ENCODE measurements around the gene OR5K1. TPM values are rescaled to one million over a fixed set of nuclear protein-coding genes. Genes with fewer than 3 reads are reported as not detected.

OR5K1 gene
- not detected for total RNA-seq
- long read RNA-seq: 0 reads

- no peaks in the 10 kb centered on the region for H3K4me1 ChIP-seq
- TF ChIP-seq, protein P1, sequence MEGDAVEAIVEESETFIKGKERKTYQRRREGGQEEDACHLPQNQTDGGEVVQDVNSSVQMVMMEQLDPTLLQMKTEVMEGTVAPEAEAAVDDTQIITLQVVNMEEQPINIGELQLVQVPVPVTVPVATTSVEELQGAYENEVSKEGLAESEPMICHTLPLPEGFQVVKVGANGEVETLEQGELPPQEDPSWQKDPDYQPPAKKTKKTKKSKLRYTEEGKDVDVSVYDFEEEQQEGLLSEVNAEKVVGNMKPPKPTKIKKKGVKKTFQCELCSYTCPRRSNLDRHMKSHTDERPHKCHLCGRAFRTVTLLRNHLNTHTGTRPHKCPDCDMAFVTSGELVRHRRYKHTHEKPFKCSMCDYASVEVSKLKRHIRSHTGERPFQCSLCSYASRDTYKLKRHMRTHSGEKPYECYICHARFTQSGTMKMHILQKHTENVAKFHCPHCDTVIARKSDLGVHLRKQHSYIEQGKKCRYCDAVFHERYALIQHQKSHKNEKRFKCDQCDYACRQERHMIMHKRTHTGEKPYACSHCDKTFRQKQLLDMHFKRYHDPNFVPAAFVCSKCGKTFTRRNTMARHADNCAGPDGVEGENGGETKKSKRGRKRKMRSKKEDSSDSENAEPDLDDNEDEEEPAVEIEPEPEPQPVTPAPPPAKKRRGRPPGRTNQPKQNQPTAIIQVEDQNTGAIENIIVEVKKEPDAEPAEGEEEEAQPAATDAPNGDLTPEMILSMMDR (IDR thresholded peaks at IDR 0.05): no peak
- DNase-seq: no peak
- H3K4me3 ChIP-seq: no peak within 1 kb of the TSS
- ATAC-seq: no peak
- H3K9me3 ChIP-seq: no peaks in the 10 kb centered on the region
- intact Hi-C loops (cut with DNase I): no loop called here
- H3K27me3 ChIP-seq (ENCODE audit: low read depth): no peaks in the 10 kb centered on the region
- H3K27ac ChIP-seq: no peak within 1 kb of the TSS
- H3K36me3 ChIP-seq: no peaks in the 10 kb centered on the region
Measured at GRCh38 chr3:98462901-98463300, at the start of gene OR5K1. OR5K1 (plus strand) TSS chr3:98463201; CDS start chr3:98469577, 6,376 bp downstream.

DNA sequence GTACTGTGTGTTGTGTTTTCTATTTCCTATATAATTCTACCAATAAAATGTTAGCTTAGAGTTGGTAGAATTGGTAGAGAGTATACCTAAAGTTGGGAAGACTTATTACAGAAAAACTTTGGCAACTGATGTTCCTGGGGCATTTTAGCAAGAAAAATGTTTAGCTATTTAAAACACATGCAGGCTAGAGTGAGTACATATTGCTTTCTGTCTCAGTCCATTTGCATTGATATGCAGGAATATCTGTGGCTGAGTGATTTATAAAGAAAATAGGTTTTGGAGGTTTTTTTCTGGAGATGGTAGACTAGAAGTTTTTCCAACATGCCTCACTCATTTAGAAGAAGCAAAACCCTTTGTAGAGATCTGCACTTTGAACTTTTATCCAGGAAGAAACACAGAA lies 30.4 kb upstream of the OR5K1 start:
- no peak for DNase-seq
- H3K27ac ChIP-seq: no peak overlapping the region
- H3K4me3 ChIP-seq: no peak overlapping the region
- TF ChIP-seq, protein P1 (IDR thresholded peaks at IDR 0.05): no peak
- H3K36me3 ChIP-seq: no peaks in the 10 kb centered on the region
- no peaks in the 10 kb centered on the region for H3K27me3 ChIP-seq (ENCODE audit: low read depth)
- intact Hi-C loops (cut with DNase I): no loop called here
- peaks cover 24% of the 10 kb centered on the region for H3K9me3 ChIP-seq
- no peak for ATAC-seq
- H3K4me1 ChIP-seq: no peaks in the 10 kb centered on the region

DNA sequence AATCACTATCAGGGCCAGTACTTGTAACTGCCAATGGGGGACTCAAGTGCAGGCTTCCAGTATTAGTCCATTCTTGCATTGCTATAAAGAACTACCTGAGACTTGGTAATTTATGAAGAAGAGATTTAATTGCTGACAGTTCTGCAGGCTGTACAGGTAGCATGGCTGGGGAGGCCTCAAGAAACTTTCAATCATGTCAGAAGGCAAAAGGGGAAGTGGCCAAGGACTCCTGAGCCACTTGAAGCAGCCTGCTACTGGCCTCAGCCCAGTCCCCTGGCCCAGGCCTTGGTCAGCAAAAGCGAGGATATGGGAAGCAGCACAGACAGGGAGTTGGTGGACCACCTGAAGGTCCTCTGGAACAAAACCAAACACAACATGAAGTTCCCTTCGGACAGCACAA lies 29.2 kb upstream of the OR5K1 start:
- Histone ChIP-seq H3K4me1 (no peaks in the 10 kb centered on the region), H3K36me3 (no peaks in the 10 kb centered on the region), H3K27ac (no peak overlapping the region), H3K27me3 (ENCODE audit: low read depth) (no peaks in the 10 kb centered on the region), H3K9me3 (peaks cover 14% of the 10 kb centered on the region), H3K4me3 (no peak overlapping the region)
- TF ChIP-seq, protein P1 (IDR thresholded peaks at IDR 0.05): no peak
- ATAC-seq (no peak), DNase-seq (no peak)
- intact Hi-C loops (cut with DNase I): no loop called here

DNA sequence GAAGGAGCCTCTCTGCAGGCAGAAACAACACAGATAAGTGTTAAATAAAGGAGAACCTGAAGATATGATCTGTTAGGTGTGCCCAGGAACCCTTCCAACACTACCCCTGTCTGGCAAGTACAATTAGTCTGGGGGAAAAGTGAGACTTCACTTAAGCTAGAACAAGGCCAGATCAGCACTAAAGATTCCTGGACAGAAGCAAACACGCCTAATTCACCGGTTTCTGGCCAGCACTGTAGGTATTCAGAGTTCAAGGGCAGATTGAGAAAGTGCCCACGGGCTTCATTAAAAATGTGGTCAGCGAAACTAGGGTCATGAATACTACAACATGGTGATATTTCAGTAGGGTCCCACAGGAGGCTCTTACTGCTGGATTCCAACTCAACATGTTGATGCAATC lies 28.6 kb upstream of the OR5K1 start:
- Histone ChIP-seq H3K9me3 (peaks cover 8% of the 10 kb centered on the region), H3K27me3 (ENCODE audit: low read depth) (no peaks in the 10 kb centered on the region), H3K4me1 (no peaks in the 10 kb centered on the region), H3K4me3 (no peak overlapping the region), H3K36me3 (no peaks in the 10 kb centered on the region), H3K27ac (no peak overlapping the region)
- TF ChIP-seq, protein P1 (IDR thresholded peaks at IDR 0.05): no peak
- DNase-seq (no peak), ATAC-seq (no peak)
- intact Hi-C loops (cut with DNase I): no loop called here

- no peak for ATAC-seq
- H3K27me3 ChIP-seq (ENCODE audit: low read depth): no peaks in the 10 kb centered on the region
- no peaks in the 10 kb centered on the region for H3K9me3 ChIP-seq
- TF ChIP-seq, protein P1 (IDR thresholded peaks at IDR 0.05): no peak
- H3K27ac ChIP-seq: no peak overlapping the region
- no peaks in the 10 kb centered on the region for H3K36me3 ChIP-seq
- intact Hi-C loops (cut with DNase I): no loop called here
- DNase-seq: no peak
- H3K4me1 ChIP-seq: no peaks in the 10 kb centered on the region
- H3K4me3 ChIP-seq: no peak overlapping the region
Measured at GRCh38 chr3:98440283-98440682, 22.7 kb upstream of the OR5K1 start.

GRCh38 chr3:98445949-98446406 lies 17.0 kb upstream of the OR5K1 start:
- H3K4me3 ChIP-seq: no peak overlapping the region
- no peak overlapping the region for H3K27ac ChIP-seq
- H3K4me1 ChIP-seq: no peaks in the 10 kb centered on the region
- intact Hi-C loops (cut with DNase I): no loop called here
- TF ChIP-seq, protein P1 (IDR thresholded peaks at IDR 0.05): no peak
- H3K27me3 ChIP-seq (ENCODE audit: low read depth): no peaks in the 10 kb centered on the region
- DNase-seq (no peak), ATAC-seq (no peak)
- no peaks in the 10 kb centered on the region for H3K9me3 ChIP-seq
- no peaks in the 10 kb centered on the region for H3K36me3 ChIP-seq

All from lower lobe of right lung (tissue), 2 donors.